Glutamatergic neuron (in vitro differentiated cells): Measurements from ENCODE around the gene TMEM259. TPM values are rescaled to one million over a fixed set of nuclear protein-coding genes. Genes with fewer than 3 reads are reported as not detected.

Experiments
- DNase-seq: peaks from one replicate; pipeline ENCODE4 v3.0.0; 2022
- H3K27ac Mint-ChIP-seq: one replicate; pipeline ENCODE4 v1.8.0; 2020; ENCODE audit warnings: mild to moderate bottlenecking, mixed read lengths, inconsistent platforms; ENCODE audit not compliant: unreplicated experiment
- H3K27me3 Mint-ChIP-seq: one replicate; pipeline ENCODE4 v1.8.0; 2020; ENCODE audit warnings: mild to moderate bottlenecking, moderate library complexity, mixed read lengths, inconsistent platforms; ENCODE audit not compliant: unreplicated experiment
- H3K36me3 Mint-ChIP-seq: one replicate; pipeline ENCODE4 v1.8.0; 2020; ENCODE audit warnings: mild to moderate bottlenecking, mixed read lengths, inconsistent platforms; ENCODE audit not compliant: unreplicated experiment
- H3K4me1 Mint-ChIP-seq: one replicate; pipeline ENCODE4 v1.8.0; 2020; ENCODE audit warnings: mild to moderate bottlenecking, low read depth, mixed read lengths, inconsistent platforms; ENCODE audit not compliant: unreplicated experiment
- H3K4me3 Mint-ChIP-seq: one replicate; pipeline ENCODE4 v1.8.0; 2020; ENCODE audit warnings: mild to moderate bottlenecking, mixed read lengths, inconsistent platforms; ENCODE audit not compliant: unreplicated experiment
- H3K9me3 Mint-ChIP-seq: one replicate; pipeline ENCODE4 v1.8.0; 2020; ENCODE audit warnings: mild to moderate bottlenecking, moderate library complexity, mixed read lengths, inconsistent platforms; ENCODE audit not compliant: unreplicated experiment
- CTCF ChIP-seq: fragments of 200-600 bp; sonication (generic); IDR thresholded peaks from one replicate; pipeline ENCODE4 v1.5.0; 2021; ENCODE audit not compliant: partially characterized antibody, unreplicated experiment
- total RNA-seq: library from RNA; stranded (reverse); fragmentation: NEBNext Ultra II Directional; extraction: Animal tissue kit (Norgen Biotek cat#: 25700); gene quantifications from one replicate; pipeline ENCODE4 v1.2.1, GENCODE V29; 2021; ENCODE audit not compliant: unreplicated experiment

TMEM259 gene
- total RNA-seq, 1 donor from 2014 or later: 222 TPM

GRCh38 chr19:1038978-1039645 lies 18.2 kb upstream of the TMEM259 start:
- Mint-ChIP-seq H3K9me3 (peaks cover 6% of the 10 kb centered on the region), H3K36me3 (no peaks in the 10 kb centered on the region), H3K4me1 (peaks cover 3% of the 10 kb centered on the region), H3K27ac (no peak overlapping the region), H3K4me3 (peak overlapping the region; percentile 20), H3K27me3 (peaks cover 6% of the 10 kb centered on the region)
- TF ChIP-seq CTCF: no peak
- no peak for DNase-seq

GRCh38 chr19:1037621-1038064 lies 16.7 kb upstream of the TMEM259 start:
- TF ChIP-seq CTCF: no peak
- H3K36me3 Mint-ChIP-seq: no peaks in the 10 kb centered on the region
- H3K9me3 Mint-ChIP-seq: peaks cover 8% of the 10 kb centered on the region
- H3K27ac Mint-ChIP-seq: no peak overlapping the region
- peaks cover 6% of the 10 kb centered on the region for H3K27me3 Mint-ChIP-seq
- peaks cover 3% of the 10 kb centered on the region for H3K4me1 Mint-ChIP-seq
- H3K4me3 Mint-ChIP-seq: no peak overlapping the region
- DNase-seq: no peak

- Mint-ChIP-seq H3K4me1 (peaks cover 3% of the 10 kb centered on the region), H3K9me3 (peaks cover 7% of the 10 kb centered on the region), H3K27ac (no peak overlapping the region), H3K27me3 (peaks cover 6% of the 10 kb centered on the region), H3K36me3 (no peaks in the 10 kb centered on the region), H3K4me3 (no peak overlapping the region)
- TF ChIP-seq CTCF: no peak
- DNase-seq: no peak
These were observed 15.2 kb upstream of the TMEM259 start for GRCh38 chr19:1035998-1036621.

- no peaks in the 10 kb centered on the region for H3K4me1 Mint-ChIP-seq
- no peaks in the 10 kb centered on the region for H3K36me3 Mint-ChIP-seq
- H3K27me3 Mint-ChIP-seq: peaks cover 1% of the 10 kb centered on the region
- TF ChIP-seq CTCF: no peak
- no peak overlapping the region for H3K4me3 Mint-ChIP-seq
- H3K27ac Mint-ChIP-seq: no peak overlapping the region
- DNase-seq: no peak
- H3K9me3 Mint-ChIP-seq: peaks cover 2% of the 10 kb centered on the region
These were observed 11.4 kb upstream of the TMEM259 start for GRCh38 chr19:1032264-1032867.
